ENCODE measurements around the gene KIF3A. TPM values are rescaled to one million over a fixed set of nuclear protein-coding genes. Genes with fewer than 3 reads are reported as not detected.

Gene KIF3A
- total RNA-seq, 1 donor: 13.0 TPM

DNA sequence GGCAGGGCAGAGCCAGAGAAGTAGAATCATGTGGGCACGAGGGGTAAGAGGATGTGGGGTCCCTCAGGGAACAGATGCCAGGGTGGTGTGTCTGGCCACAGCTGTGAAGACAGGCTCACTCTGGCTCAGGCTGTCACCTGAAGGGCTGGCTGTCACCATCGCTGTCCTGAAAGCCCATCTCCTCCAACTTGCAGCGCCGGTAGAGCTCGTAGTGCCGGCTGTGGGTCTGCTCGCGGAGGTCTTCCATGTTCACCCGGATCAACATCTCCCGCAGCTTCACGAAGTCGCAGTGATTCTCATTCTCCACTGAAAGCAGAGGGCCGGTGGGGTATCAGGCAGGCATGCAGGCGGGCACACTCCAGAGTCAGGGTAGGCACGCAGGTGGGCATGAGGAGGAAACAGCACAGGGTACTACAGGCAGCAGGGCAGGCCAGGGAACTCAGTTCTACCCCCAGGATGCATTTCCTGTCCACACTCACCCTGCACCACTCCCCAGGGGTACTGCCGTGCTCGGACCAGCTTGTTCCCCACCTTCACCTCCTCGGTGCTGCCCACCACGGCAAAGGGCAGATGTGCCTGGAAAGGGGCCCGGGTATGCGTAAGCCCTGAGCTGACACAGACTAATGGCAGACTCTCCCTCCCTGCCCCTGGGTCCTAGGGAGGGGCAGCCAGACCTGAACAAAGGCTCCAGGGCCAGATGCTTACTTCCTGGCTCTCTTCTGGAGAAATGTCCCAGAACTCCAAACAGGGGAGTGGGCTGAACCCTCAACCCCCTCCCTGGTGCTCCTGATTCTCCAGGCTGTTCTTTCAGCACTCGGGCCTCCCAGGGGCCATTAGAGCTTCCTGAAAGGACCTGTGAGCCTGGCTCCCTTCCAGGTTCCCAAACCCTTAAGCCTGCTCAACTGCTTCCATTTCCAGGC lies 24.2 kb upstream of the KIF3A start:
- H3K4me3 ChIP-seq (ENCODE audit: low read depth, low read length): no peak overlapping the region
- TF ChIP-seq, protein P1, sequence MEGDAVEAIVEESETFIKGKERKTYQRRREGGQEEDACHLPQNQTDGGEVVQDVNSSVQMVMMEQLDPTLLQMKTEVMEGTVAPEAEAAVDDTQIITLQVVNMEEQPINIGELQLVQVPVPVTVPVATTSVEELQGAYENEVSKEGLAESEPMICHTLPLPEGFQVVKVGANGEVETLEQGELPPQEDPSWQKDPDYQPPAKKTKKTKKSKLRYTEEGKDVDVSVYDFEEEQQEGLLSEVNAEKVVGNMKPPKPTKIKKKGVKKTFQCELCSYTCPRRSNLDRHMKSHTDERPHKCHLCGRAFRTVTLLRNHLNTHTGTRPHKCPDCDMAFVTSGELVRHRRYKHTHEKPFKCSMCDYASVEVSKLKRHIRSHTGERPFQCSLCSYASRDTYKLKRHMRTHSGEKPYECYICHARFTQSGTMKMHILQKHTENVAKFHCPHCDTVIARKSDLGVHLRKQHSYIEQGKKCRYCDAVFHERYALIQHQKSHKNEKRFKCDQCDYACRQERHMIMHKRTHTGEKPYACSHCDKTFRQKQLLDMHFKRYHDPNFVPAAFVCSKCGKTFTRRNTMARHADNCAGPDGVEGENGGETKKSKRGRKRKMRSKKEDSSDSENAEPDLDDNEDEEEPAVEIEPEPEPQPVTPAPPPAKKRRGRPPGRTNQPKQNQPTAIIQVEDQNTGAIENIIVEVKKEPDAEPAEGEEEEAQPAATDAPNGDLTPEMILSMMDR (IDR thresholded peaks at IDR 0.05; ENCODE audit: insufficient read depth, low read depth, low read length): no peak
- no peak for DNase-seq (ENCODE audit: low read depth)

DNA sequence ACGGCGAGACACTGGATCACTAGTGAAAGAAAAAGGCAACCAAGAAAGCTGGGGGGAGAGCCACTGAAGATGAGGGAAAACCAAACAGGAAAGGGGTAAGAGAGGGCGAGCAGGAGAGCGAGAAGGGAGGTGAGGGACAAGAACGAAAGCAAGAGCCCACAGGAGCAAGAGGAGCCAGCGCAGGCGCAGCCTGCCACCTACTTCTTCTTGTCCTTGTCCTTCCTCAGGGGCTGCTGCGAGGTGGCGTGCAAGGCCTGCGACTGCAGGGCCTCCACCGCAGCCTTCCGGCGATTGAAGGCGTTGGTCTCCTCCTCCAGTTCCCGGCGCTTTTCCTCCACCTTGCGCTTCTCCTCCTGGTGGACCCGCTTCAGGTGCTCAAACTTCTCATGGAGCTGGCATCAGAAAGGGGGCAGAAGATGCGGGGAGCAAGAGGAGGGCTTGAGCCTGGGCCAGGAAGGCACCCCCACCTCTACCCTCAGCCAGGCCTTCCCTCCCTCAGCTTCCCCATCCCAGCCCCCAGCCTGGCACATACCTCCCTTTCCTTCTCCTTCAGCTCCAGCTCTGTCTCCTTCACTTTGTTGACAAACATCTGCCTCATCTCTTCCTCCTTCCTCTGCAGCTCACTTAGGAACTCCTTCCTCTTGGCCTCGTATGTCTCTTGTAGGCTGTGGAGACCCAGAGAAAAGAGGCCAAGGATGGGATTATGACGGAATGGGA lies 23.4 kb upstream of the KIF3A start:
- H3K4me3 ChIP-seq (ENCODE audit: low read depth, low read length): no peak overlapping the region
- DNase-seq (ENCODE audit: low read depth): no peak
- TF ChIP-seq, protein P1 (IDR thresholded peaks at IDR 0.05; ENCODE audit: insufficient read depth, low read depth, low read length): no peak

DNA sequence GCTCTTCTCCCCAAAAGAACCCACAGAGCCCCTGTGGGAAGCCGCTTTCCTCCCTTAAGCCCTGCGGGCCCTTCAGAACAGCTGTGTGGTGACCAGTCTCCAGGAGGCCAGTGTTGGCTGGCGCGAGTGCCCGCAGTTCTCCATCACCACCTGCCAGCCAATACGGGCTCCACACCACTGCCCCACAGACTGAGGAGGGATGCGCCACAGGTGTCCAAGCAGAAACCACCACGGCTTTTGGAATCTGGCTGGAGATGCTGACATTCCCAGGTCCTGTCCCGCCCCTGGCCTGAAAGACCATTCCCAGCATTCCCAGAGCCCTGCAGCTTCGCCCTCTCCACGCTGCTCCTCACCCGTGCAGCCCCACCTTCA lies 22.7 kb upstream of the KIF3A start:
- DNase-seq (ENCODE audit: low read depth): no peak
- H3K4me3 ChIP-seq (ENCODE audit: low read depth, low read length): no peak overlapping the region
- TF ChIP-seq, protein P1 (IDR thresholded peaks at IDR 0.05; ENCODE audit: insufficient read depth, low read depth, low read length): no peak

DNA sequence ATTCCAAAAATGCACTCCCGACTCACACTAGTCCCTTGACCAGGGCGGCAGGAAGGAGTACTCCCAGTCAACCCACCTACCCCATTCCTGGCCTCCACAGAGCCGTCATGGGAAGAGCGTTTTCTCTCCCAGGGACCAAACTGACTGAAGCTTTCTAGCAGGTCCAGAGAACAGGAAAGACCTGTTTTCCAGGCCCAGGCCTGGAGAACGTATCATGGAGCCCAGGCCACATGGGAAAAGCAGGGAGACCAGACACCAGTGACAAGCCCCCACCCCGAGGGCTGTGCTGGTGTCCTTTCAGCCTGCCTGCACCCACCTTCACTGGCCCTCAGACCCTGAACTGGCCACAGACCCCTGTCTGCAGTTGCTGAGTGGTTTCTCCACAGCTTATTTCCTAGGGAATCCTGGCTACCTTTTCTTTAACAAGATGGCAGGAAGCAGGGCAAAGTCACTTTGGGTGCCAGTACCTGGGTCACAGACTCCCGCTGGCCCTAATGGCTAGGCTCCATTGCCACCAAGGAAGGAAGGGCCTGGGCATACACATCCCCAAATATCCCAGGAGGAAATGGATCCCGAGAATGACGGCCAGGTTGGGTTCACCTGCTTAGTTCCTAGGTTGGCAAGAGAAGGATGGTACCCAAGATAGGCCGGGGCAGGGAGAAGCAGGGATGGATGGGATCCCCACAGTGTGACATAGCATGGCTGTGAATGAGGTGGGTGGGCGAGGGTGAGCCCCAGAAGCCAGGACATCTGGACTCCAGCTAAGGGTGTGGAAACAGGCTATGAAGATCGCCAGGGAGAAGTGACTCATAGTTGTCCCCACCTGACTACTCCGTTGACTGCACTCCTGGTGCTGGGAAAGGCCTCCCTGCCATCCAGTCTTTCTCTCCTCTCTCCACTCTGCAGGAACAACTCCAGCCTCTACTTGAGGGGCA lies 22.0 kb upstream of the KIF3A start:
- TF ChIP-seq, protein P1 (IDR thresholded peaks at IDR 0.05; ENCODE audit: insufficient read depth, low read depth, low read length): no peak
- no peak overlapping the region for H3K4me3 ChIP-seq (ENCODE audit: low read depth, low read length)
- no peak for DNase-seq (ENCODE audit: low read depth)

DNA sequence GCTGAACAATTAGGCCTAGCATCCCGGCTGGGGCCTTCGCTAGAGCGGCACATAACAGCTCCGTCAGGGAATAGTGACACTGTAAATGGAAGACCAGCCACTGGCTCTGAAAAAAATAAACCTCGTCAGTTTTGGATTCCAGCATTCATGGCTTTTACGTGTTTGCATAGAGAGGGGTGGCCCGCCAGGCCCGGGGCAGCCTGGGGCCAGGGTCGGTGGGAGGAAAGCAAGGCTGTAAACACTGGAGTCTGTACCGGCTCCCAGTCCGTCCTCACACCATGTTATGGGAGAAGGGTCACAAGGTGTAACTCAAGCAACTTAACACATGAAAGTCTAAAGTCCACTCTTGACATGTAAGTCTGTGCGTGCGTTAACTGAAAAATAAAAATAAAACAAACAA lies 21.1 kb upstream of the KIF3A start:
- DNase-seq (ENCODE audit: low read depth): no peak
- H3K4me3 ChIP-seq (ENCODE audit: low read depth, low read length): no peak overlapping the region
- TF ChIP-seq, protein P1 (IDR thresholded peaks at IDR 0.05; ENCODE audit: insufficient read depth, low read depth, low read length): no peak

DNA sequence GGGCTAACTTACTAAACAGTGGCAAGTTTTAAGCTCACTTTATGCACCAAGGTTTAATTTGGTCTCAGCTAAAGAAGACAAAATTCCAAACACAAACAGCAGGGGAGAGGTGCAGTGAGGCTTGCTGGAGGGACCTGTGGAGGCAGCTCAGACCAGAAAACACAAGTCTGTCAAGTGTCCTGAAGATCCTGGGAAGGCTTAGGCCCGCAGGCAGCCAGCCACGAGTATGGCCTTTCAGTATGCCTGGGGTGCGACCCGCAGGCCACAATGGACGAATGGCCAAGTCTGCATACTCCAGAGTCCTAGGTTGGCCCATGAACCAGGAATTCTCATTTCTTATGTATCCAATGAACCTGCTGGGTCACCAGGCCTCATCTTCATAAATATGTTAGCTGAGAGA lies 19.2 kb upstream of the KIF3A start:
- no peak for DNase-seq (ENCODE audit: low read depth)
- no peak overlapping the region for H3K4me3 ChIP-seq (ENCODE audit: low read depth, low read length)
- TF ChIP-seq, protein P1 (IDR thresholded peaks at IDR 0.05; ENCODE audit: insufficient read depth, low read depth, low read length): no peak
